Eye (tissue), 1 donor: ENCODE measurements around the gene FBXW12.
"Not testable (repeated sequence)": the region's sequence is repeated elsewhere in the genome, so short reads cannot be mapped to it uniquely, and the experiment has no call there.

ENCODE experiments used
- DNase-seq: peaks from one replicate; pipeline ENCODE4 v3.0.0-alpha.2; 2015

FBXW12 gene

GRCh38 chr3:48372862-48373435, 930 bp downstream of the FBXW12 start:
- no peak for DNase-seq

GRCh38 chr3:48387634-48388033, 15.6 kb downstream of the FBXW12 start:
- DNase-seq: no peak

- no peak for DNase-seq
Observed at GRCh38 chr3:48388966-48389365, 16.9 kb downstream of the FBXW12 start.

GRCh38 chr3:48394391-48394790, 22.4 kb downstream of the FBXW12 start:
- no peak for DNase-seq

DNA sequence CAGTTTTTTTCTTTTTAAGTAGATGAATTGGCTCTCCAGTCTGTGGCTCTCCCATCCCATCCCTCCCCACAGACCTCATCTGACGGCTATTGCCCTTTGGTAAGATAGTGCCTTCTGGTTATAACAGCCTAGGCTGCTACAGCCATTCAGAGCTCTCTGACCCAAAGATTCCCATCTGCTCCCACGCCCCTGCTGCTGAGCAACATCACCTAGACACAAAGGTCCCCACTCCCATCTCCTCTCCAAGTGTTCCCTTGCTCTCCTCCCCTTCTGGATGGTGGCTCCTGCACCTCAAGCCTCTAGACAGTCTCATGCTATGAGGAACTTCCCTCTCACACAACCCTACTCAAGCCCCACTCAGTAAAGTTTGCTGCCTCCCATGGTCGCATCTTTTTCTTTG, 23.7 kb downstream of the FBXW12 start:
- no peak for DNase-seq

DNA sequence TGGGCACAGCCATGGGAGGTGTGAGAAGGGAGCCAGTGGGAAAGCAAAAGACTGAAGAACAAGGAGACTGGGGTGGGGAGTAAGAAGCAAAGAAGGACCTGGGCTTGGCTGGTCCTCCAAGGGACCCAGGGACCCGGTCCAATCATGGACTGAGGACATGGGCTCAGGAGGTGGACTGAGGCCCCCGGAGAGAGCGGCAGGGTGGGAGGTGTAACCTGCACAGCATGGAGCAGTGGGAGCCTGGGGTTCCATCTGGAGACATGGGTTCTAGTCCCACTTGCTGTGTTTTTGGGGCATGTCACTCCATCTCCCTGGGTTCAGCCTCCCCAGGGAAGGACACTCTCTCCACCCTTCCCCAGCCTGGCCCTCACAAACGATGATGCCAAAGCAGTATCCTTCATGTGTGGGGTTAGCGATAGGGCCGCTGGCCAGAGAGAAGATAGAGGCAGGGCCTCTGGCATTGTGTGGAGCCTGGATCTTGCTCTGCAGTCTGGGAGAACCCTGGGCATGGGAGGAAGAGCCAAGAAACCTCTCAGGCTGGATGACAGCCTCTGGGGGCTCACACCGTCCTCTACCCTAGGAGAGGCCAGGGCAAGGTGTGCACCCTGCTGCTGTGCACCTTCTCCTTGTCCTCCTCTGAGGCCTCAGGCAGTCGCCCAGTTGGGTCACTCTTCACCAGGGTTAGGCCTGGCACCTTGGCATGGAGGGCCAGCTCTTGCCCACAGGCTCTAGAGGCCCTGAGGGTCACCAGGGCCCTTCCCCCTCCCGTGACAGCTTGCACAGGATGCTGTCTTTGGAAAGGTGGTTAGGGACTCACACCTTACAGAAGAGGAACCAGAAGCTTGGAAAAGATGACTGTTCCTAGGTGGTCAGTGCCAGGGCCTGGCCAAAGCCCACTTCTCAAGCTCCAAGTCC, 26.0 kb downstream of the FBXW12 start:
- no peak for DNase-seq

GRCh38 chr3:48398701-48399386, 26.8 kb downstream of the FBXW12 start:
- no peak for DNase-seq

- DNase-seq: no peak
Observed at GRCh38 chr3:48399387-48400172, 27.6 kb downstream of the FBXW12 start.

DNA sequence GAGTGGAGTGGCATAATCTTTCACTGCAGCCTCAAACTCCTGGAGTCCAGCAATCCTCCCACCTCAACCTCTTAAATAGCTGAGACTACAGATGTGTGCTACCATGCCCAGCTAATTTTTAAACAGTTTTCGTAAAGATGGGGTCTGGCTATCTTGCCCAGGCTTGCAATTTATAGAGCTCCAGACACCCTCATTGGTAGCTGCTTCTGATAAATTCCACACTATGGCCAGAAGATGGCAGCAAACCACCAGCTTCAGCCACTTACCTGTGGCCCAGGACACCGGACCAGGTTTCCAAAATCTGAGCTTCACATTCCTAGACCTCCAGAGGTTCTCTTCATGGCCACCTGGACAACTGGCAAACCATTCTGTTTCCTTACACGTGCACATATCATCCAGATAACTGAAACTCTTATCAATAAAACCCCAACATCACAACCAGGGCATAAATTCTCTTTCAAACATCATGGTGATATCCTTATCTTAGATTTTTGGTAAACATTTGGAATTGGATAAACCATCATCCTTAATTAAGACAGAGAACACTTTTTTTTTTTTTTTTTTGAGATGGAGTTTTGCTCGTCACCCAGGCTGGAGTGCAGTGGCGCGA, 28.9 kb downstream of the FBXW12 start:
- DNase-seq: peak; percentile 75

DNA sequence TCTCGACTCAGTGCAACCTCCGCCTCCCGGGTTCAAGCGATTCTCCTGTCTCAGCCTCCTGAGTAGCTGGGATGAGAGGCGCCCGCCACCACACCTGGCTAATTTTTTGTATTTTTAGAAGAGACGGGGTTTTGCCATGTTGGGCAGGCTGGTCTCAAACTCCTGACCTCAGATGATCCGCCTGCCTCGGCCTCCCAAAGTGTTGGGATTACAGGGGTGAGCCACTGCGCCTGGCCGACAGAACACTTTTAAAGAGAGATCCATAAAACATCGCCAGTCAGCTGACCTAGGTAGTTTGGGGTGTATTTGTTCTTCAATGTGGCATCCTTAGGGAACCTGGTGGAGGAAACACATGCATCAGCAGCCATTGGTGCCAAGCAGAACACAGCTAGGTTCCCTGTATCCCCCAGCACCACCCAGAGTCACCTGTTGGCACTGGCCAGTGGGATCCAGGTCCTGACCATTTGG, 29.4 kb downstream of the FBXW12 start:
- not testable (repeated sequence) for DNase-seq

DNA sequence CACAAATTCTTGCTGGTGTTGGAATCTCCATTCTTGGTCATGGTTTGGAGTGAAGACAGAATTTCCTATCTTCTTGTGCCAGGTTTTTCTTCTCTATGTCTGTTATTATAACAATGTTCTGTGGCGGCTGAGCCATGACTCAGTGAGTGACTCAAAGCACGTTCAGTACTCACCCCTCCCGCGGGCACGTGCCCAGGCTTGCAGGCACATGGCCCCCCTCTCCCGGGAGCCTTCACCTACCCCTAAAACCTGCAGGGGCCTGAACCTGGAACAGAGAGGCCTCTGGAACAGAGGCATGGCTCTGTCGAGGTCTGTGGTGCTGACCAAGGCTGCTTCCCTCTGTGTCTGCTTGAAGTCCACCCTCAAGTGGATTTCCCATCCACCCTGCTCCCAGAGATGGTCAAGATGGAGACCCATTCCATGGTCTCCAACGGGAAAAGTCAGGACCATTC, 30.3 kb downstream of the FBXW12 start:
- DNase-seq: peak; percentile 35

- DNase-seq: no peak
Observed at GRCh38 chr3:48402907-48403306, 30.9 kb downstream of the FBXW12 start.

DNA sequence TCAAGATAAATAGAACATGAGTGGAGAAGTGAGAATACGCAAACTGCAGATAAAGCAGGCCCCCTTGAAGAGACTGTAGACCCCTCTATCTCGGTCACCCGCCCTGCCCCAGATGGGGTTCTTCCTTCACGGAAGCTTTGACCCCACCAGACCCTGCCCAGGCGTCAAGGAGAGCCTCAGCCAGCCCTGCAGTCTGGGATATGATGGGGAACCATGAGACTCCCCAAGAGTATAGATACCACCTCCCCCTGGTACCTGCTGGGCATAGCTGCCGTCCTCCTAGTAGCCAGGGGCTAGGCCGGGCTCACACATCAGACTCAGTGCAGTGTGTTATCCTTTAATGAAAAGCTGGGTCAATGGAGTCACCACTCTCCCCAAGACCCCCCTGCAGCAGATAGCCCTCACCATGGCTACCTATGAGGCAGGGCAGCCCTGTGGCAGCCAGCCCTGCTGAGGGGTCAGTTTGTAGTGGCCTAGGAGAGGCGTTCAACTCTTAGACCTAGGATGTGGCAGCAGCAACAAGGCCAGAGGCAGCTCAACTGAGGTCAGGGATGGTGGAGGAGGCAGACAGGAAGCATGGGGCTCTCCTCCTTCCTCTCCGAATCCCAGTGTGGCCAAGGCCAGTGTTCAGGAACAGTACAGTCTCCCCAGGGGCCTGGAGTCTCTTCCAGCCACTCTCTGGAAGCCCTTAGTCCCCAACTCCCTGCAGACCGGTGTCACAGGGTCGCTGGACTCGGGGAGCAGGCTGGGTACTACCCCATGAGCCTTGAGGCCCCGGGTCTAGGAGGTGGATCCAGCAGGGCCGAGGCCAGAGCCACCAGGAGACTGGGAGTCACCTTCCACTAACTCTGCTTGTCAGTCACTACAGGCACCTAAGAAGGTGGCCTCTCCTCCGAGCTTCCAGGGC, 31.8 kb downstream of the FBXW12 start:
- DNase-seq: no peak

- no peak for DNase-seq
Observed at GRCh38 chr3:48404440-48405342, 32.7 kb downstream of the FBXW12 start.

DNA sequence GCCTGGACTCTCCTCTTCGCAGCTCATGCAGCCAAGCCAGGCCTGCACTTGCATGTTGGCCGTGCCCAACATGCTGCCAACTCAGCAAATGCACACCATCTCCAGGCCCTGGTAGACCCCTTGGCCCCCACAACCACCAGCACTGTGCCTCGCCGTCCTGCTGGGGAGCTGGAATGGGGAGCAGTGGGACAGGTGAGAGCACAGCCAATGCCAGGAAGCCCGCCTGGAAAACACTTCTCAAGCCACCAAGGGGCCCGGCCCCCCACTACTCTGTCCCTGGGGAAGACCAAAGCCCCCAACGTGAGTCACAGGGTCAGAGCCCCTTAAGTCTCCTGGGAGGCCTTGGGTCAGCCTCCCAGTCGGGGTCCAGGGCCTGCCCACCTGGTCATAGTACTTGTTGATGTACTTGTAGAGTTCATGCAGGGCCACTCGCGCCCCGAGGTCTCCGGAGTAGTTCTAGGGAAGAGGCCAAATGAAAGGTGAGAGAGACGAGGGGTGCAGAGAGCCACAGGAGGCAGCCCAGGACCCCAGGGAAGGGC, 33.4 kb downstream of the FBXW12 start:
- no peak for DNase-seq

- DNase-seq: no peak
Observed at GRCh38 chr3:48405971-48406370, 34.0 kb downstream of the FBXW12 start.

DNA sequence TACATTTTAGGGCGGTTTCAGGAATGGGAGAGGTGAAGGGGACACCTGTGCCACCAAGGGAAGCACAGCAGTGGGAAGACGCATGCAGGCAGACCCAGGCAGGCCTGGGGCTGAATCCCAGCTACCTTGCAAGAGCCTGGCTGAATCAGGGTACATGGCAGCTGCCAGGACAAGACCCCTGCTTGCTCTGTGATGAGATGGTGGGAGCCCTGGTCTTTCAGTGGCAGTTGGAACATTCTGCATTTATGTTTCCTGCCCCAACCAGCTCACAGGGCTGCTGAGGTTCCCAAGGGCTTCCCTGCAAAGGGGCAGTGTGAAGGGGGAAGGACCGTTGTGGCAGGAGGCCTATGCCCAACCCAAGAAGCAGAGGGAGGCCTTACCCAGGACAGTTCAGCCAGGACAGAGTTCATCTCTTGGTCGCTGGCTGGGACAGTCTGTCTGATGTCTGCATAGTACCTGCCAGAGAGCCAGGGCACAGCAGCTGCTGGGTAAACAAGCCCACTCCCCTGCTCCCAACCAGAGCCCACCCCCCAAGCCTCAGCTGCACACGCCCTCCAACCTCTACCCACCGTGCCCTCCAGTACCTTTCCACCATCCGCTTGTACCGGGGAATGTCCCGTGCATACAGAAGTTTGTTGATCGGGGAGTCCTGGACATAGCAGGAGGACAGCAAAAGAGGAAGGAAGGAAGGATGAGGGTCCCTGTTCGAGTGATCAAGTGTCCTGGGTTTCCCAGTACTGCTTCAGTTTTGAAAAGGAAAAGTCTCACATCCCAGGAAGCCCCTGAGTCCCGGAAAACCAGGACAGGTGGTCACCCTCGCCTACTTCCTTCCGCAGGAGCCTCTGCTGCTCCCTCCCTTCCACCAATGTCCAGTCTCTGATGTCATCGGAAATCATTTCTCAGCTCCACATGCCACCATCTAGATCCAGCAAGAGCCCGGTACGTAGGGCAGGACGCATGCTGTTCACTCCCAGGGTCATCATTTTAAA, 34.7 kb downstream of the FBXW12 start:
- DNase-seq: no peak

GRCh38 chr3:48407542-48408099, 35.6 kb downstream of the FBXW12 start:
- DNase-seq: no peak
